ENCODE measurements around the gene SLC7A5.

DNA sequence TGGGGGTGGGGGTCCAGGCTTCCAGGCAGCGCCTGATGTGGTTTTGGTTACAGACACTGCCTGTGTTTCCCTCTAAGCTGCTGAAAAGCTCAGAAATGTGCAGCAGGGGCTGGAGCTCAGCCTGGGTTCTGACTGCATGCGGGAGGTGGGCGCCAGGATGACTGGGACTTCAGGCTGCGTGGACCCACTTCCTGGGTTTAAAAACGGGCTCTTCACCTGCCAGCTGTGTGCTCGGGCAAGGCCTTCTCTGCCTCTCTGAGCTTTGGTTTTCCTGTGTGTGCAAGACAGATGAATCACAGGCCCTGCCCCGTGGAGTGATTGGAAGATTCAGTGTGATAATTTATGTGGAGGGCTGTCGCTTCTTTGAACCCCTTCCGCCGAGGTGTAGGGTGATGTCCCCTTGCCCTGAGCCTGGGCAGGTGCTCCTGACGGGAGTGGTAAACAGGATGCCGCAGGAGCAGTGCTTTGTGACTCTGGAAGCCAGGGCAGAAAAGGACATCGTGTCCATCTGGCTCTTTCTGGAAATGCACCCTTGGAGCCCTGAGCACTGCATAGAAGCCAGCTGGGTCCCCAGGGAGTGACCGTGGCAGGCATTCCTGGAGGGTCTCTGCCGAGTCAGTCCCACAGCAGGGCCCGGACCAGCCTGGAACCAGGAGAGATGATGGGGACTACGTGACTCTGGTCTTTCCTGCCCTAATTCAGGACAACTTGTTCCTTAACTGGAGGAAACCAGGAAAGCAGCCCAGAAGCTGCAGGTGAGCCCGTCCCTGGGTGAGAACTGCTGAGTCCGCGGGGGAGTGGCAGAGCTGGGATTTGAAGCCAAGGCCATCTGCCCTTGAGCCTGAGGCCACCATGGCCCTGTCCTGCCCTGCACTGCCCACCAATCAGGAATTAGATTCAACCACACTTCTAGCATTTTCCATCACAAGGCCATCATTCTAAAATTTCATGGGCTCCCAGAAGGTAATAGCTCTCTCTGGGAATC lies 28.5 kb upstream of the SLC7A5 start:
- TF ChIP-seq, protein P1, sequence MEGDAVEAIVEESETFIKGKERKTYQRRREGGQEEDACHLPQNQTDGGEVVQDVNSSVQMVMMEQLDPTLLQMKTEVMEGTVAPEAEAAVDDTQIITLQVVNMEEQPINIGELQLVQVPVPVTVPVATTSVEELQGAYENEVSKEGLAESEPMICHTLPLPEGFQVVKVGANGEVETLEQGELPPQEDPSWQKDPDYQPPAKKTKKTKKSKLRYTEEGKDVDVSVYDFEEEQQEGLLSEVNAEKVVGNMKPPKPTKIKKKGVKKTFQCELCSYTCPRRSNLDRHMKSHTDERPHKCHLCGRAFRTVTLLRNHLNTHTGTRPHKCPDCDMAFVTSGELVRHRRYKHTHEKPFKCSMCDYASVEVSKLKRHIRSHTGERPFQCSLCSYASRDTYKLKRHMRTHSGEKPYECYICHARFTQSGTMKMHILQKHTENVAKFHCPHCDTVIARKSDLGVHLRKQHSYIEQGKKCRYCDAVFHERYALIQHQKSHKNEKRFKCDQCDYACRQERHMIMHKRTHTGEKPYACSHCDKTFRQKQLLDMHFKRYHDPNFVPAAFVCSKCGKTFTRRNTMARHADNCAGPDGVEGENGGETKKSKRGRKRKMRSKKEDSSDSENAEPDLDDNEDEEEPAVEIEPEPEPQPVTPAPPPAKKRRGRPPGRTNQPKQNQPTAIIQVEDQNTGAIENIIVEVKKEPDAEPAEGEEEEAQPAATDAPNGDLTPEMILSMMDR (tag by site-specific recombination; IDR thresholded peaks at IDR 0.05), result no peak
- TF ChIP-seq, protein P2, sequence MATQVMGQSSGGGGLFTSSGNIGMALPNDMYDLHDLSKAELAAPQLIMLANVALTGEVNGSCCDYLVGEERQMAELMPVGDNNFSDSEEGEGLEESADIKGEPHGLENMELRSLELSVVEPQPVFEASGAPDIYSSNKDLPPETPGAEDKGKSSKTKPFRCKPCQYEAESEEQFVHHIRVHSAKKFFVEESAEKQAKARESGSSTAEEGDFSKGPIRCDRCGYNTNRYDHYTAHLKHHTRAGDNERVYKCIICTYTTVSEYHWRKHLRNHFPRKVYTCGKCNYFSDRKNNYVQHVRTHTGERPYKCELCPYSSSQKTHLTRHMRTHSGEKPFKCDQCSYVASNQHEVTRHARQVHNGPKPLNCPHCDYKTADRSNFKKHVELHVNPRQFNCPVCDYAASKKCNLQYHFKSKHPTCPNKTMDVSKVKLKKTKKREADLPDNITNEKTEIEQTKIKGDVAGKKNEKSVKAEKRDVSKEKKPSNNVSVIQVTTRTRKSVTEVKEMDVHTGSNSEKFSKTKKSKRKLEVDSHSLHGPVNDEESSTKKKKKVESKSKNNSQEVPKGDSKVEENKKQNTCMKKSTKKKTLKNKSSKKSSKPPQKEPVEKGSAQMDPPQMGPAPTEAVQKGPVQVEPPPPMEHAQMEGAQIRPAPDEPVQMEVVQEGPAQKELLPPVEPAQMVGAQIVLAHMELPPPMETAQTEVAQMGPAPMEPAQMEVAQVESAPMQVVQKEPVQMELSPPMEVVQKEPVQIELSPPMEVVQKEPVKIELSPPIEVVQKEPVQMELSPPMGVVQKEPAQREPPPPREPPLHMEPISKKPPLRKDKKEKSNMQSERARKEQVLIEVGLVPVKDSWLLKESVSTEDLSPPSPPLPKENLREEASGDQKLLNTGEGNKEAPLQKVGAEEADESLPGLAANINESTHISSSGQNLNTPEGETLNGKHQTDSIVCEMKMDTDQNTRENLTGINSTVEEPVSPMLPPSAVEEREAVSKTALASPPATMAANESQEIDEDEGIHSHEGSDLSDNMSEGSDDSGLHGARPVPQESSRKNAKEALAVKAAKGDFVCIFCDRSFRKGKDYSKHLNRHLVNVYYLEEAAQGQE (tag by site-specific recombination; IDR thresholded peaks at IDR 0.05), result no peak
- TF ChIP-seq ZNF560 (tag by site-specific recombination; IDR thresholded peaks at IDR 0.05; ENCODE audit: borderline replicate concordance), result no peak
- TF ChIP-seq ZFP3 (tag by site-specific recombination; IDR thresholded peaks at IDR 0.05; ENCODE audit: low read depth), result no peak
- TF ChIP-seq, protein P3, sequence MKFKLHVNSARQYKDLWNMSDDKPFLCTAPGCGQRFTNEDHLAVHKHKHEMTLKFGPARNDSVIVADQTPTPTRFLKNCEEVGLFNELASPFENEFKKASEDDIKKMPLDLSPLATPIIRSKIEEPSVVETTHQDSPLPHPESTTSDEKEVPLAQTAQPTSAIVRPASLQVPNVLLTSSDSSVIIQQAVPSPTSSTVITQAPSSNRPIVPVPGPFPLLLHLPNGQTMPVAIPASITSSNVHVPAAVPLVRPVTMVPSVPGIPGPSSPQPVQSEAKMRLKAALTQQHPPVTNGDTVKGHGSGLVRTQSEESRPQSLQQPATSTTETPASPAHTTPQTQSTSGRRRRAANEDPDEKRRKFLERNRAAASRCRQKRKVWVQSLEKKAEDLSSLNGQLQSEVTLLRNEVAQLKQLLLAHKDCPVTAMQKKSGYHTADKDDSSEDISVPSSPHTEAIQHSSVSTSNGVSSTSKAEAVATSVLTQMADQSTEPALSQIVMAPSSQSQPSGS (tag by site-specific recombination; IDR thresholded peaks at IDR 0.05; ENCODE audit: low read depth), result no peak
- no peak for TF ChIP-seq YY1 (tag by site-specific recombination; IDR thresholded peaks at IDR 0.05)
- no peak for TF ChIP-seq ZNF174 (tag by site-specific recombination; IDR thresholded peaks at IDR 0.05)
- TF ChIP-seq, protein P4, sequence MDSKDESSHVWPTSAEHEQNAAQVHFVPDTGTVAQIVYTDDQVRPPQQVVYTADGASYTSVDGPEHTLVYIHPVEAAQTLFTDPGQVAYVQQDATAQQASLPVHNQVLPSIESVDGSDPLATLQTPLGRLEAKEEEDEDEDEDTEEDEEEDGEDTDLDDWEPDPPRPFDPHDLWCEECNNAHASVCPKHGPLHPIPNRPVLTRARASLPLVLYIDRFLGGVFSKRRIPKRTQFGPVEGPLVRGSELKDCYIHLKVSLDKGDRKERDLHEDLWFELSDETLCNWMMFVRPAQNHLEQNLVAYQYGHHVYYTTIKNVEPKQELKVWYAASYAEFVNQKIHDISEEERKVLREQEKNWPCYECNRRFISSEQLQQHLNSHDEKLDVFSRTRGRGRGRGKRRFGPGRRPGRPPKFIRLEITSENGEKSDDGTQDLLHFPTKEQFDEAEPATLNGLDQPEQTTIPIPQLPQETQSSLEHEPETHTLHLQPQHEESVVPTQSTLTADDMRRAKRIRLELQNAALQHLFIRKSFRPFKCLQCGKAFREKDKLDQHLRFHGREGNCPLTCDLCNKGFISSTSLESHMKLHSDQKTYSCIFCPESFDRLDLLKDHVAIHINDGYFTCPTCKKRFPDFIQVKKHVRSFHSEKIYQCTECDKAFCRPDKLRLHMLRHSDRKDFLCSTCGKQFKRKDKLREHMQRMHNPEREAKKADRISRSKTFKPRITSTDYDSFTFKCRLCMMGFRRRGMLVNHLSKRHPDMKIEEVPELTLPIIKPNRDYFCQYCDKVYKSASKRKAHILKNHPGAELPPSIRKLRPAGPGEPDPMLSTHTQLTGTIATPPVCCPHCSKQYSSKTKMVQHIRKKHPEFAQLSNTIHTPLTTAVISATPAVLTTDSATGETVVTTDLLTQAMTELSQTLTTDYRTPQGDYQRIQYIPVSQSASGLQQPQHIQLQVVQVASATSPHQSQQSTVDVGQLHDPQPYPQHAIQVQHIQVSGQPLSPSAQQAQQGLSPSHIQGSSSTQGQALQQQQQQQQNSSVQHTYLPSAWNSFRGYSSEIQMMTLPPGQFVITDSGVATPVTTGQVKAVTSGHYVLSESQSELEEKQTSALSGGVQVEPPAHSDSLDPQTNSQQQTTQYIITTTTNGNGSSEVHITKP (tag by site-specific recombination; IDR thresholded peaks at IDR 0.05), result no peak
- no peak for TF ChIP-seq ZNF248 (tag by site-specific recombination; IDR thresholded peaks at IDR 0.05)
- TF ChIP-seq SP2 (tag by site-specific recombination; IDR thresholded peaks at IDR 0.05), result no peak
